ENCODE results near the gene RNF25. TPM values are rescaled to one million over a fixed set of nuclear protein-coding genes. Genes with fewer than 3 reads are reported as not detected.

The RNF25 gene
- total RNA-seq, 1 experiment from 2014 or later, result 40.7 TPM

GRCh38 chr2:218645126-218645525 is 26.7 kb downstream of the RNF25 start:
- no peaks in the 10 kb centered on the region for H3K4me1 Mint-ChIP-seq
- no peak overlapping the region for H3T11ph ChIP-seq (ENCODE audit: low read length)
- no peaks in the 10 kb centered on the region for H3K79me2 ChIP-seq (ENCODE audit: insufficient read depth, low read length)
- no peak overlapping the region for H2BK15ac ChIP-seq (ENCODE audit: low read depth, low read length)
- H3K27ac Mint-ChIP-seq, result no peak overlapping the region
- H3K36me3 Mint-ChIP-seq (ENCODE audit: insufficient read depth in 1 of 3, low read depth in 3 of 3), result peaks cover 40 to 80% (median 79%) of the 10 kb centered on the region in 3 experiments; a peak in 6 of 7 replicates
- no peaks in the 10 kb centered on the region for H3K23me2 ChIP-seq (ENCODE audit: insufficient read length, low read depth, low read length, poor library complexity, severe bottlenecking)
- no peaks in the 10 kb centered on the region for H3K9me3 ChIP-seq (ENCODE audit: control insufficient read depth, low read depth, low read length)
- no peak overlapping the region for H3K4ac ChIP-seq (ENCODE audit: low read depth, low read length)
- no peak for TF ChIP-seq CTCF (conservative IDR thresholded peaks at IDR 0.05)
- H4K8ac ChIP-seq (replicated peaks; ENCODE audit: insufficient read length, low read depth, low read length), result no peak overlapping the region
- no peaks in the 10 kb centered on the region for H3K27me3 ChIP-seq (ENCODE audit: insufficient read depth, low read length)
- no peak overlapping the region for H3K18ac ChIP-seq (ENCODE audit: insufficient read length, low read depth, low read length)
- H4K5ac ChIP-seq (ENCODE audit: insufficient read length, low read depth, low read length), result no peak overlapping the region
- no peak overlapping the region for H3K23ac ChIP-seq (ENCODE audit: insufficient read length, low read depth, low read length)
- no peak overlapping the region for H3K4me2 ChIP-seq (ENCODE audit: insufficient read depth, insufficient read length, low read length)
- H2BK12ac ChIP-seq (ENCODE audit: insufficient read length, low read depth, low read length), result no peak overlapping the region
- H2BK5ac ChIP-seq (ENCODE audit: insufficient read length, low read length), result no peak overlapping the region
- no peak overlapping the region for H3K56ac ChIP-seq (ENCODE audit: insufficient read length, low read depth, low read length)
- no peak overlapping the region for H2BK20ac ChIP-seq (ENCODE audit: low read depth, low read length, poor library complexity, severe bottlenecking)
- H2AFZ ChIP-seq (ENCODE audit: low read length), result no peak overlapping the region
- no peaks in the 10 kb centered on the region for H3K79me1 ChIP-seq (ENCODE audit: insufficient read depth, low read depth, low read length, poor library complexity, severe bottlenecking)
- H3K4me3 Mint-ChIP-seq, result no peak overlapping the region
- H4K20me1 ChIP-seq (ENCODE audit: control insufficient read depth, insufficient read depth, insufficient read length), result no peaks in the 10 kb centered on the region
- H3K4me1 ChIP-seq (ENCODE audit: insufficient read depth, low read length), result no peaks in the 10 kb centered on the region
- no peak overlapping the region for H3K9ac ChIP-seq (ENCODE audit: extremely low read depth, insufficient read length, low read length)
- H2BK120ac ChIP-seq (ENCODE audit: low read depth, low read length, poor library complexity, severe bottlenecking), result no peak overlapping the region
- no peaks in the 10 kb centered on the region for H3K9me3 Mint-ChIP-seq
- no peak overlapping the region for H4K91ac ChIP-seq (ENCODE audit: insufficient read length, low read depth, low read length)
- no peak for DNase-seq
- no peaks in the 10 kb centered on the region for H3K27me3 Mint-ChIP-seq (ENCODE audit: low read depth)
- no CpG with 5 or more reads among the region's 1 CpG for WGBS (ENCODE audit: extremely low coverage, insufficient read length, low lambda C conversion rate)
- H3K14ac ChIP-seq (ENCODE audit: insufficient read depth, low read length), result no peak overlapping the region
- H3K27ac ChIP-seq (ENCODE audit: insufficient read length, low read depth, low read length), result no peak overlapping the region
- H2AK5ac ChIP-seq (ENCODE audit: insufficient read length, low read length), result no peak overlapping the region

Data from H9 (cell line).